BLaER1 (cell line): ENCODE data around the gene MAP10.
A peak's percentile ranks its signal among the peaks of the same experiment; 100 is the strongest.

Experiments used
- H3K27ac ChIP-seq: shearing (Covaris generic); formaldehyde crosslinking; 2 replicates; pipeline ENCODE4 v1.8.1; 2022
- H3K27me3 ChIP-seq: shearing (Covaris generic); formaldehyde crosslinking; 2 replicates; pipeline ENCODE4 v1.8.1; 2022
- H3K36me3 ChIP-seq: shearing (Covaris generic); formaldehyde crosslinking; 2 replicates; pipeline ENCODE4 v1.8.1; 2022
- H3K4me1 ChIP-seq: shearing (Covaris generic); formaldehyde crosslinking; 2 replicates; pipeline ENCODE4 v1.8.1; 2022
- H3K4me2 ChIP-seq: shearing (Covaris generic); formaldehyde crosslinking; 2 replicates; pipeline ENCODE4 v1.8.1; 2022
- H3K4me3 ChIP-seq: shearing (Covaris generic); formaldehyde crosslinking; 2 replicates; pipeline ENCODE4 v1.8.1; 2022
- H3K9ac ChIP-seq: shearing (Covaris generic); formaldehyde crosslinking; 2 replicates; pipeline ENCODE4 v1.8.1; 2022
- H3K9me3 ChIP-seq: shearing (Covaris generic); formaldehyde crosslinking; 2 replicates; pipeline ENCODE4 v1.8.1; 2022
- H4K20me1 ChIP-seq: shearing (Covaris generic); formaldehyde crosslinking; 2 replicates; pipeline ENCODE4 v1.8.1; 2022
- Cebpa-rat ChIP-seq: shearing (Covaris generic); IDR thresholded peaks from 2 replicates; pipeline ENCODE4 v1.8.1; 2022

MAP10 gene, protein sequence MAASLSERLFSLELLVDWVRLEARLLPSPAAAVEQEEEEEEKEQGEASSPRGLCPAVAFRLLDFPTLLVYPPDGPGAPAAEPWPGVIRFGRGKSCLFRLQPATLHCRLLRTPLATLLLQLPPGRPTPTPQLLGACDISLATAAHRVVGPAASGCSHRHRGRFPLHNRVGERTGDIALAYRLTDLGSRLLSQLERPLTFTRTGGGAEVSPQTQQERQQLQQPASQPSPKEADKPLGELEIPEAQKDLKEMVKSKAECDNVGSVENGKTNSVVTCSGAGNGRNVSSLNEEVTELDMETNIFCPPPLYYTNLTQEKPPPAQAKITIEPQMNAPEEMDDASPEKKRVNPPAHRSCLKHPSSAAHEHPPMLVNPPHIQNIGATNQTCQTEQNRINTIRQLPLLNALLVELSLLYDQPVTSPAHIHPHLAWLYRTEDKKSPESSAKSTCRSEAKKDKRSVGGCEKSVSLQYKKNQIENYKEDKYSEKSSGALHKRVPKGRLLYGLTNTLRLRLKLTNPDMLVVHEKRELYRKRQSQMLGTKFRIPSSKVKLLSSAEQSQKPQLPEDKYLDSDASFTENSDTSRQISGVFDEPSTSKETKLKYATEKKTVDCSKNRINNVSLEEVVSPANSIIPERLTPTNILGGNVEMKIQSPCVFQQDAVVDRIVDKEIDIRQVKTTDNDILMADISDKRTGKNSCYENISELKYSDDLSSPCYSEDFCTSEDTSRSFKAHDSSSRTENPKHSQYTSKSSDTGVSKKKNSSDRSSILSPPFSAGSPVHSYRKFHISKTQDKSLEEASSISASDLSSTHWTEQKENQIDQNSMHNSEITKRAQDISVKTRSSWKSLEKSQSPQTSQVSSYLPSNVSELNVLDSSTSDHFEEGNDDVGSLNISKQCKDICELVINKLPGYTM

DNA sequence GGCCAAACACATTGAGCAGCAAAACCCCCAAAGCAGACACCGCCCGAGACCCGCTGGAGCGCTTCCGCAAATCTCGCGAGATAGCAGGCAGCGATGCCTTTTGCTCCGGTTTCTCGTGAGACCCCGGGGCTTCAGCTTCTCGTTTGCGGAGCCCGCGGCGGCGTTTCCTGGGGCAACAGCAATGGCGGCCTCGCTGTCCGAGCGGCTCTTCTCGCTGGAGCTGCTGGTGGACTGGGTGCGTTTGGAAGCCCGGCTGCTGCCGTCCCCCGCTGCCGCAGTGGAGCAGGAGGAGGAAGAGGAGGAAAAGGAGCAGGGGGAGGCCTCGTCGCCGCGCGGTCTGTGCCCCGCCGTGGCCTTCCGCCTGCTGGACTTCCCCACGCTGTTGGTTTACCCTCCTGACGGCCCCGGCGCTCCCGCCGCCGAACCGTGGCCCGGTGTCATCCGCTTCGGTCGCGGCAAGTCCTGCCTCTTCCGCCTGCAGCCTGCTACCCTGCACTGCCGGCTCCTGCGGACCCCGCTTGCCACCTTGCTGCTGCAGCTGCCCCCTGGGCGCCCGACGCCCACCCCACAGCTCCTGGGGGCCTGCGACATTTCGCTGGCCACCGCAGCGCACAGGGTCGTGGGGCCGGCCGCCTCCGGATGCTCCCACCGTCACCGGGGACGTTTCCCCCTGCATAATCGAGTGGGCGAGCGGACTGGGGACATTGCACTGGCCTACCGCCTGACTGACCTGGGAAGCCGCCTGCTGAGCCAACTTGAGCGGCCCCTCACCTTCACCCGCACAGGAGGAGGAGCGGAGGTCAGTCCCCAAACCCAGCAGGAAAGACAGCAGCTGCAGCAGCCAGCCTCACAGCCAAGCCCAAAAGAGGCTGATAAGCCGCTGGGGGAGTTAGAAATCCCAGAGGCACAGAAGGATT, at the start of gene MAP10:
Gene MAP10, plus strand, starts transcription at position 148 of the 917 bp plus-strand sequence. Its CDS starts 34 bp downstream, at position 182.
- Histone ChIP-seq H3K4me1 (peaks cover 34% of the 10 kb centered on the region), H3K27me3 (no peaks in the 10 kb centered on the region), H3K27ac (peak within 1 kb of the TSS; percentile 98), H3K4me2 (peak within 1 kb of the TSS; percentile 92), H3K9me3 (no peaks in the 10 kb centered on the region; the same call in 1 of the 2 replicates), H4K20me1 (no peaks in the 10 kb centered on the region), H3K9ac (peak within 1 kb of the TSS; percentile 95), H3K36me3 (no peaks in the 10 kb centered on the region), H3K4me3 (peak within 1 kb of the TSS; percentile 87)
- TF ChIP-seq Cebpa-rat = no peak

DNA sequence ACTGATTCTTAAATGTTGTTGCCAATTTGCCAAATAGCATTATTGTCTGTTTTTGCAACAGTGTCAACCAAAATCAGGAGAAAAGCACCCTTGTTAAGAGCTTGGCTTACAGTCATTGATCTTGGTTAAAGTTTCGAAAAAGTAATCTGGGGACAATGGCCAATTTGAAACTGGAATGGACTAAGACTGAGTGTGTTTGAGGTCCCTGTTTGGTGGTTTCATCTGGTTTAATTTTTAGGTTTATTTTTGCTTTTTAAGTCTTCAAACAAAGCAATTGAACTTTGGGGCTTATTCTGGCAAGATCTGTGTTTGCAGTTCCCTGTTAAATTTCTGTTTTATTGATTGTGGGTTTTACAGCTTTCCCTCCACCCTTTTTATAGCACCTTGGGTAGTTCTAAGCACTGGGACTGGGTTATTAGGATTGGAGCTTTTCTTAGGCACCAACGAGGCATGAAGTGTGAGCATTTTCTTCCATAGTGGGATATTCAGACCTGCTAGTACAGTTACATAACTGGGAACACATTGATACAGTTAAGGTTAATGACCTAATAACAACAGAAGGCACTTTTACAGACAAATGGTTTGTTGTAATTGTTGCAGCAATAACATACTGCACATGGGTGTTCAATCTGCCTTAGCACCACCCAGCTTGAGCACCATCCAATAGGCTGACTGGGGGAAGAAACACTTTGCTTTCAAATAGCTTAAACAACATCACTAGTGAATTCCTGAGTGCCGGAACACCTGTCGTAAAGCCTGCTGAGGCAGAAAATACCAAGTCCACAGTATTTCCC, 40.6 kb upstream of the MAP10 start:
- Histone ChIP-seq H3K27me3 (no peaks in the 10 kb centered on the region), H3K4me3 (no peak overlapping the region), H4K20me1 (no peaks in the 10 kb centered on the region), H3K36me3 (no peaks in the 10 kb centered on the region), H3K27ac (no peak overlapping the region), H3K9ac (no peak overlapping the region), H3K4me1 (peaks cover 13% of the 10 kb centered on the region; the same call in 1 of the 2 replicates), H3K4me2 (no peak overlapping the region), H3K9me3 (peaks cover 45% of the 10 kb centered on the region)
- no peak for TF ChIP-seq Cebpa-rat

DNA sequence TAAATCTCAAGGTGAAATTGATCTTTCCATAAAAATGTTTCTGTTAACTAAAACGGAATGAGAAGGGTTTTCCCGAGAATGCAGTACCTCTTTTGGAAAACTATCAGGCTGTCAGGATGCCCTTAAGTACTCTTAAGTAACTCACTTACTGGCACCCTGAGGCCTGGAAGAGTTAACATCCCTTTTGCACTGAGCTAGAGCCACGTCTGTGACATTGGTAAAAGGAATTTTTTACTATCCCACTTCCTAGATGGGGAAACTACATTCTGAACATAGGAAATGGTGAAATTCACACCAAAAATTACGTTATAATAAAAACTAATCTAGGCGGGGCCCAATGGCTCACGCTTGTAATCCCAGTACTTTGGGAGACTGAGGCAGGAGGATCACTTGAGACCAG, 39.7 kb upstream of the MAP10 start:
- Histone ChIP-seq H3K9ac (no peak overlapping the region), H3K27ac (no peak overlapping the region), H3K4me3 (no peak overlapping the region), H3K9me3 (peaks cover 36% of the 10 kb centered on the region), H3K36me3 (no peaks in the 10 kb centered on the region), H3K4me2 (no peak overlapping the region; the same call in 1 of the 2 replicates), H3K4me1 (peaks cover 13% of the 10 kb centered on the region; the same call in 1 of the 2 replicates), H4K20me1 (no peaks in the 10 kb centered on the region), H3K27me3 (no peaks in the 10 kb centered on the region)
- no peak for TF ChIP-seq Cebpa-rat

DNA sequence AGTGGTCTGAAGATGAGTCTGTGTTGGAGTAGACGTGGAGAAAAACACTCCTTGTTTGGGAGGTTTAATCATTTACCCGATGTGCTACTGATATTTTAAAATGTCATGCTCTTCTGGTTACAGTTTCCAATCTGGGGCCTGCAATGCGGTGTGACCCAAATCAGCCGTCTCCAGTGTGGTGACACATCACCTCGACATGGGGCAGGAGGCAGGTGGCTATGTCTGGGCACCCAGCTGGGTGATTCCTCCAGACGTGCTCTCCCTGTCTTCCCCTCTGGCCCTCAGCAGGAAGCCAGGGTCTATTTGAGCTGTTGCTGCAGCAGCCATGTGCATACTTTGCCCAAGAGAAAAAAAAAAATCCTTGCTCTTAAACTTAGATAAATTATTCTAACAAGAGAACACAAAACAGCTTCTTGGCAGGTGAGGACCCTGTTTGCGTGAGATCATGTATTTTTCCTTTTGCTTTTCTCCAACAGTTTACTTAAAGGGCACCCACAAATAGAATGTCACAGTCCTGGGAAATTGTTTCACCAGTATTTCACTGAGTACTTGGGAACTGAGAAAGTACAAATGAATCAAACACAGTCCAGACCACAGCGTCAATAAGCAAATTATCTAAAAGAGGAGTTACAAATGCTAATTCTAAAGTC, 38.9 kb upstream of the MAP10 start:
- H3K27me3 ChIP-seq = no peaks in the 10 kb centered on the region
- H3K9me3 ChIP-seq = peaks cover 31% of the 10 kb centered on the region
- H3K27ac ChIP-seq = no peak overlapping the region
- H3K36me3 ChIP-seq = no peaks in the 10 kb centered on the region
- peak overlapping the region; percentile 19 for H3K4me2 ChIP-seq
- TF ChIP-seq Cebpa-rat = no peak
- peaks cover 13% of the 10 kb centered on the region; the same call in 1 of the 2 replicates for H3K4me1 ChIP-seq
- H3K4me3 ChIP-seq = no peak overlapping the region
- H3K9ac ChIP-seq = no peak overlapping the region
- no peaks in the 10 kb centered on the region for H4K20me1 ChIP-seq

DNA sequence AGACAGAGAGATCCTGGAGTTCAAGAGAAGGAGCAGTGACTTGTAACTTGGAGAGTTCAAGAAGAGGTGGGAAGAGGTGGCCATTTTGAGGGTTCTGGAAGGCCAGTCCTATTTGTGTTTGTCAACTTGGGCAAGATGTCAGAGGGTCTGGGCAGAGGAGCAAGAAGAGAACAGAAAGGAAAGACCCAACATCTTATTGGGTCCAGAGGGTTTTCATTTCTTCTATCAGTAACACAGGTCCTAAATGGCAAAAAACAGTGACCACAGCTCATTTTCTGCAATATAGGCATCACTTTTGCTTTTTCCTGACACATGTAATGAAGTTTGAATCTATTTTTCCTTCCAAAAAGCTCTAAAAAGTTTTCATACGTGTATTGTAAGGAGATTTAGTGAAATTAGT, 38.3 kb upstream of the MAP10 start:
- H3K4me2 ChIP-seq = 0 out of 2 replicates have a peak overlapping the region, but pooled peaks have one; percentile 19

DNA sequence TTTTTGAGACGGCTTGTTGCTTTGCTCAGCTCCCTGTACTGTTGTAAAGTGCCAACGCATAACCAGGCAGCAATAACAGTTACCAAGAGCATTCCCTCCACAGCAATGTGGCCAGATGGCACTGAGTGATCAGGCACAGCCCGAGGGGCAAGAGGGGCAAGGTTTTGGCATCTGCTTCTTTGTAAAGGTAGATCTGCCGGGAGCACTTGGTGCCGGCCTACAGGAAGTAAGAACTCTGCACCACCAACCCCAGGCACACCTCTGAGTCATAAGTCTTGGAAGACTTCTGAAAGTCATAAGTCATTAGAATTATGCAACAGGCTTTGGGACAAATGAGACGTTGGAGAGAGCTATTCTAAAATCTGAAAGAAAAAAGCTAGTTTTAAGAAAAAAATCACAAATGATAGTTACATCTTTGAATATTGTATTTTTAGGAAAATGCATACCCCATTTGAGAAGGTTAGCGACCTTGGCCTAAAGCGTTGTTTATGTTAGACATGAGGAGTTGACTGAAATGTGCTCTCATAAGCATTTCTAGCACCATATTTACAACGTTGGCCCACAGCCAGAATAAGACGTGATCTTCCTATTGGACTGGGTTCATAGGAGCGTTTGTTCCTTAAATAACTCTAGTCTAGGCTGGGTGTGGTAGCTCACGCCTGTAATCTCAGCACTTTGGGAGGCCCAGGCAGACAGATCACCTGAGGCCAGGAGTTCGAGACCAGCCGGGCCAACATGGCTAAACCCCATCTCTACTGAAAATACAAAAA, 37.7 kb upstream of the MAP10 start:
- H3K4me2 ChIP-seq = no peak overlapping the region
- H3K9me3 ChIP-seq = peaks cover 27% of the 10 kb centered on the region
- no peak overlapping the region for H3K9ac ChIP-seq

More for the DNA sequence above, 38.3 kb upstream of the MAP10 start:
- Histone ChIP-seq H3K27ac (no peak overlapping the region), H3K9me3 (peaks cover 31% of the 10 kb centered on the region), H3K4me3 (no peak overlapping the region), H4K20me1 (no peaks in the 10 kb centered on the region), H3K36me3 (no peaks in the 10 kb centered on the region), H3K4me1 (peaks cover 13% of the 10 kb centered on the region; the same call in 1 of the 2 replicates), H3K27me3 (no peaks in the 10 kb centered on the region), H3K9ac (no peak overlapping the region)
- TF ChIP-seq Cebpa-rat = no peak

DNA sequence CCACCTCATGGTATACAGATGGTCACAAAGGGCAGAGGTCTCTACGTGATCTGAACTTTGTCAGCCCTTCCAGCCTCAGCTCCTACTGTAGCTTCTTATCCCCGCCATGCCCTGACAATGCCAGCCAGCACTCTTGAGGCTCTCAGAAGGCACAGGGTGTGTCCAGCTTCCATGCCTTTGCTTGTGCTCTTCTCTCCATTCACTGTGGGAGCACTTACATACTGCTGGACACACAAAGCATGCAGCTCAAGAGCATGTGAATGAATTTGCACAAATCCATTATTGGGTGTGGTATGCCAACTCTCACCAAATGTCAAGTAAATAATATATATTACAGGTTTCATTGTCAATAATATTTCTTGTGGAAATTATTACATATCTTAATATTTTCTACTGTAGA, 36.4 kb upstream of the MAP10 start:
- peaks cover 13% of the 10 kb centered on the region; the same call in 1 of the 2 replicates for H3K4me1 ChIP-seq
- H3K9me3 ChIP-seq = peaks cover 14% of the 10 kb centered on the region
- no peak overlapping the region for H3K27ac ChIP-seq
- no peak overlapping the region for H3K4me3 ChIP-seq
- no peak overlapping the region for H3K9ac ChIP-seq
- no peaks in the 10 kb centered on the region for H3K27me3 ChIP-seq
- H3K36me3 ChIP-seq = no peaks in the 10 kb centered on the region
- TF ChIP-seq Cebpa-rat = no peak
- no peaks in the 10 kb centered on the region for H4K20me1 ChIP-seq
- no peak overlapping the region for H3K4me2 ChIP-seq

More for the DNA sequence above, 37.7 kb upstream of the MAP10 start:
- TF ChIP-seq Cebpa-rat = no peak
- Histone ChIP-seq H3K27me3 (no peaks in the 10 kb centered on the region), H3K27ac (no peak overlapping the region), H3K4me3 (no peak overlapping the region), H4K20me1 (no peaks in the 10 kb centered on the region), H3K4me1 (peaks cover 13% of the 10 kb centered on the region; the same call in 1 of the 2 replicates), H3K36me3 (no peaks in the 10 kb centered on the region)
